GM23338 (cell line): Measurements from ENCODE around the gene ROR1.

Experiments
- CREB1 ChIP-seq: fragments of 250-450 bp; sonication (Bioruptor Pico); IDR thresholded peaks from 2 replicates; pipeline ENCODE4 v1.5.0; 2020; ENCODE audit warnings: low read depth, mild to moderate bottlenecking, moderate library complexity
- EZH2 ChIP-seq: fragments of 200-600 bp; sonication (generic); IDR thresholded peaks from one replicate; pipeline ENCODE4 v1.8.0; 2017; ENCODE audit warnings: antibody characterized with exemption, mild to moderate bottlenecking, low read depth; ENCODE audit not compliant: unreplicated experiment
- EZH2phosphoT487 ChIP-seq: fragments of 200-600 bp; sonication (generic); IDR thresholded peaks from one replicate; pipeline ENCODE4 v1.8.1; 2018; ENCODE audit warnings: antibody characterized with exemption; ENCODE audit not compliant: unreplicated experiment
- TF ChIP-seq, protein P1 (sequence below), 2 experiments: fragments of 200-600 bp in 1 of 2; sonication (generic) in 1 of 2; conservative IDR thresholded peaks; 2 replicates each; pipeline versions ENCODE4 v1.5.1 to v1.6.1; 2016 to 2017; ENCODE audit warnings: antibody characterized with exemption in 2 of 2, low read depth in 2 of 2, mild to moderate bottlenecking in 2 of 2, moderate library complexity in 1 of 2
- TF ChIP-seq, protein P2 (sequence below): IDR thresholded peaks from one replicate; pipeline ENCODE4 v1.6.1; 2018; ENCODE audit warnings: antibody characterized with exemption; ENCODE audit not compliant: unreplicated experiment
- TF ChIP-seq, protein P3 (sequence below): IDR thresholded peaks from 2 replicates; pipeline ENCODE4 v1.6.1; 2016; ENCODE audit warnings: antibody characterized with exemption

DNA sequence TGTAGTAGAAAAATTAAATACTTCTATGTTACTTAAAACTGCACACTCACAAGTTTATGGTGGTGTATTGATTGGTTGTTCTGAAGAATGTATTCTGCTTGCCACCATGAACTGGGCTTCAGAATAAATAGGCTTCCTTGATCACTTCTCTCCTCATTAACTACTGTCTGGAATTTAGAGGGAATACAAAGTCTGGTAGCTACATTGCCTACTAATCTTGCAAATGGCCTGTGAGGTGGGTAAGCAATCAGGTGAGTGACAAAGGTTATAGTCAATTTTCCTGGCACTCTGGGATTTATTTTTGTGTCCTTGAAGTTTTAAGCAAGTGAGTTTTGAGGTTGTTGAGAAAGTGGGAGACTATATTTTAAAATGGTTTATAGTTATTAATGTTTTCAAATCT is 101.8 kb downstream of the ROR1 start:
- TF ChIP-seq, protein P1, sequence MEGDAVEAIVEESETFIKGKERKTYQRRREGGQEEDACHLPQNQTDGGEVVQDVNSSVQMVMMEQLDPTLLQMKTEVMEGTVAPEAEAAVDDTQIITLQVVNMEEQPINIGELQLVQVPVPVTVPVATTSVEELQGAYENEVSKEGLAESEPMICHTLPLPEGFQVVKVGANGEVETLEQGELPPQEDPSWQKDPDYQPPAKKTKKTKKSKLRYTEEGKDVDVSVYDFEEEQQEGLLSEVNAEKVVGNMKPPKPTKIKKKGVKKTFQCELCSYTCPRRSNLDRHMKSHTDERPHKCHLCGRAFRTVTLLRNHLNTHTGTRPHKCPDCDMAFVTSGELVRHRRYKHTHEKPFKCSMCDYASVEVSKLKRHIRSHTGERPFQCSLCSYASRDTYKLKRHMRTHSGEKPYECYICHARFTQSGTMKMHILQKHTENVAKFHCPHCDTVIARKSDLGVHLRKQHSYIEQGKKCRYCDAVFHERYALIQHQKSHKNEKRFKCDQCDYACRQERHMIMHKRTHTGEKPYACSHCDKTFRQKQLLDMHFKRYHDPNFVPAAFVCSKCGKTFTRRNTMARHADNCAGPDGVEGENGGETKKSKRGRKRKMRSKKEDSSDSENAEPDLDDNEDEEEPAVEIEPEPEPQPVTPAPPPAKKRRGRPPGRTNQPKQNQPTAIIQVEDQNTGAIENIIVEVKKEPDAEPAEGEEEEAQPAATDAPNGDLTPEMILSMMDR (conservative IDR thresholded peaks at IDR 0.05; ENCODE audit: low read depth in 2 of 2): no peak
- TF ChIP-seq EZH2phosphoT487 (no peak), EZH2 (no peak), CREB1 (CRISPR knock-in tag) (no peak)
- TF ChIP-seq, protein P2, sequence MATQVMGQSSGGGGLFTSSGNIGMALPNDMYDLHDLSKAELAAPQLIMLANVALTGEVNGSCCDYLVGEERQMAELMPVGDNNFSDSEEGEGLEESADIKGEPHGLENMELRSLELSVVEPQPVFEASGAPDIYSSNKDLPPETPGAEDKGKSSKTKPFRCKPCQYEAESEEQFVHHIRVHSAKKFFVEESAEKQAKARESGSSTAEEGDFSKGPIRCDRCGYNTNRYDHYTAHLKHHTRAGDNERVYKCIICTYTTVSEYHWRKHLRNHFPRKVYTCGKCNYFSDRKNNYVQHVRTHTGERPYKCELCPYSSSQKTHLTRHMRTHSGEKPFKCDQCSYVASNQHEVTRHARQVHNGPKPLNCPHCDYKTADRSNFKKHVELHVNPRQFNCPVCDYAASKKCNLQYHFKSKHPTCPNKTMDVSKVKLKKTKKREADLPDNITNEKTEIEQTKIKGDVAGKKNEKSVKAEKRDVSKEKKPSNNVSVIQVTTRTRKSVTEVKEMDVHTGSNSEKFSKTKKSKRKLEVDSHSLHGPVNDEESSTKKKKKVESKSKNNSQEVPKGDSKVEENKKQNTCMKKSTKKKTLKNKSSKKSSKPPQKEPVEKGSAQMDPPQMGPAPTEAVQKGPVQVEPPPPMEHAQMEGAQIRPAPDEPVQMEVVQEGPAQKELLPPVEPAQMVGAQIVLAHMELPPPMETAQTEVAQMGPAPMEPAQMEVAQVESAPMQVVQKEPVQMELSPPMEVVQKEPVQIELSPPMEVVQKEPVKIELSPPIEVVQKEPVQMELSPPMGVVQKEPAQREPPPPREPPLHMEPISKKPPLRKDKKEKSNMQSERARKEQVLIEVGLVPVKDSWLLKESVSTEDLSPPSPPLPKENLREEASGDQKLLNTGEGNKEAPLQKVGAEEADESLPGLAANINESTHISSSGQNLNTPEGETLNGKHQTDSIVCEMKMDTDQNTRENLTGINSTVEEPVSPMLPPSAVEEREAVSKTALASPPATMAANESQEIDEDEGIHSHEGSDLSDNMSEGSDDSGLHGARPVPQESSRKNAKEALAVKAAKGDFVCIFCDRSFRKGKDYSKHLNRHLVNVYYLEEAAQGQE: no peak
- TF ChIP-seq, protein P3, sequence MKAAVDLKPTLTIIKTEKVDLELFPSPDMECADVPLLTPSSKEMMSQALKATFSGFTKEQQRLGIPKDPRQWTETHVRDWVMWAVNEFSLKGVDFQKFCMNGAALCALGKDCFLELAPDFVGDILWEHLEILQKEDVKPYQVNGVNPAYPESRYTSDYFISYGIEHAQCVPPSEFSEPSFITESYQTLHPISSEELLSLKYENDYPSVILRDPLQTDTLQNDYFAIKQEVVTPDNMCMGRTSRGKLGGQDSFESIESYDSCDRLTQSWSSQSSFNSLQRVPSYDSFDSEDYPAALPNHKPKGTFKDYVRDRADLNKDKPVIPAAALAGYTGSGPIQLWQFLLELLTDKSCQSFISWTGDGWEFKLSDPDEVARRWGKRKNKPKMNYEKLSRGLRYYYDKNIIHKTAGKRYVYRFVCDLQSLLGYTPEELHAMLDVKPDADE: no peak
